Mucosa of descending colon (tissue), 3 donors: ENCODE data around the gene TBC1D1. TPM values are rescaled to one million over a fixed set of nuclear protein-coding genes. Genes with fewer than 3 reads are reported as not detected.

Source experiments
- ATAC-seq: fragments of 200-7000 bp; cut with Tn5 transposase; one replicate; pipeline ENCODE4 v1.9.1; 2020; ENCODE audit warnings: mild to moderate bottlenecking, moderate library complexity
- DNase-seq, 3 donors: peaks; one replicate each; pipeline ENCODE4 v3.0.0-alpha.2; 2020
- H3K36me3 ChIP-seq: fragments of 200-600 bp; one replicate; pipeline ENCODE4 v1.8.0; 2021; ENCODE audit warnings: low read depth, mild to moderate bottlenecking
- H3K4me1 ChIP-seq: fragments of 200-600 bp; one replicate; pipeline ENCODE4 v1.8.0; 2021; ENCODE audit warnings: low read depth, mild to moderate bottlenecking
- H3K4me3 ChIP-seq: fragments of 200-600 bp; one replicate; pipeline ENCODE4 v1.8.0; 2021; ENCODE audit warnings: mild to moderate bottlenecking
- H3K9me3 ChIP-seq: fragments of 200-600 bp; one replicate; pipeline ENCODE4 v1.8.0; 2021; ENCODE audit warnings: mild to moderate bottlenecking
- intact Hi-C, 2 donors: fragments of 100-400 bp; cut with DNase I in 1 of 2; cut with micrococcal nuclease in 1 of 2; formaldehyde crosslinking; loops; one replicate each; pipeline versions ENCODE4 v1.11.0 to v1.11.1; 2022; cut with DNase I, micrococcal nuclease
- total RNA-seq, 3 donors: library from RNA; stranded (reverse); fragmentation: NEBNext Ultra II Directional in 2 of 3; extraction: Animal tissue kit (Norgen Biotek cat#: 25700) in 2 of 3; gene quantifications; one replicate each; pipeline versions ENCODE4 v1.2.1 to v1.2.4, GENCODE V29; 2021 to 2023
- TF ChIP-seq, protein P1 (sequence below): fragments of 200-600 bp; IDR thresholded peaks from one replicate; pipeline ENCODE4 v1.8.0; 2022; ENCODE audit warnings: antibody characterized with exemption, mild to moderate bottlenecking
- donor health status: DM: no; HTN: no; CAD: no; lungs with moderate emphysema.
- donor health status: DM: no; HTN: no; CAD: no.
- donor health status: DM: no; HTN: yes; CAD: no.

The TBC1D1 gene
- total RNA-seq, 3 donors from 2014 or later = 50.2 to 249 (median 71.6) TPM

DNA sequence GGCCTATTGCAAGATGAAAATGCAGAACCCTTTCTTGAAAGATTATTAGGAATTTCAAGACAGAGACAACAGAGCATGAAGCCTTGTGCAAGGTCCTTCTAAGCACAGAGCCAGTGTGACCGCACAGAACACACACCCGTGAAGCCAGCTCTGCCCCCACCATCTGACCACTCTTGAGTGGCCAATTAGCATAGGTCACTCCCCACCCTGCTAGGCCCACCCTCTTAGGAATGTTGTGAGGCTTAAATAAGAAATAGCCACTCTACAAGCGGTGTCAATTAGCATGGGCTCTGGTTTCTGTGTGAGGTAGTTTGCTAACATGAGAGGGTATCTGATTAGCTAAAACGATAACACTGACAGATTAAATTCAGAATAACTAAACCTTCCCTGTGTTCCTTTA is 222.2 kb downstream of the TBC1D1 start:
- TF ChIP-seq, protein P1, sequence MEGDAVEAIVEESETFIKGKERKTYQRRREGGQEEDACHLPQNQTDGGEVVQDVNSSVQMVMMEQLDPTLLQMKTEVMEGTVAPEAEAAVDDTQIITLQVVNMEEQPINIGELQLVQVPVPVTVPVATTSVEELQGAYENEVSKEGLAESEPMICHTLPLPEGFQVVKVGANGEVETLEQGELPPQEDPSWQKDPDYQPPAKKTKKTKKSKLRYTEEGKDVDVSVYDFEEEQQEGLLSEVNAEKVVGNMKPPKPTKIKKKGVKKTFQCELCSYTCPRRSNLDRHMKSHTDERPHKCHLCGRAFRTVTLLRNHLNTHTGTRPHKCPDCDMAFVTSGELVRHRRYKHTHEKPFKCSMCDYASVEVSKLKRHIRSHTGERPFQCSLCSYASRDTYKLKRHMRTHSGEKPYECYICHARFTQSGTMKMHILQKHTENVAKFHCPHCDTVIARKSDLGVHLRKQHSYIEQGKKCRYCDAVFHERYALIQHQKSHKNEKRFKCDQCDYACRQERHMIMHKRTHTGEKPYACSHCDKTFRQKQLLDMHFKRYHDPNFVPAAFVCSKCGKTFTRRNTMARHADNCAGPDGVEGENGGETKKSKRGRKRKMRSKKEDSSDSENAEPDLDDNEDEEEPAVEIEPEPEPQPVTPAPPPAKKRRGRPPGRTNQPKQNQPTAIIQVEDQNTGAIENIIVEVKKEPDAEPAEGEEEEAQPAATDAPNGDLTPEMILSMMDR = no peak
- H3K4me3 ChIP-seq = no peak overlapping the region
- no peaks in the 10 kb centered on the region for H3K9me3 ChIP-seq
- intact Hi-C loops = no loop called here
- no peak for ATAC-seq
- peaks cover 11% of the 10 kb centered on the region for H3K4me1 ChIP-seq
- H3K36me3 ChIP-seq = no peaks in the 10 kb centered on the region
- no peak for DNase-seq

DNA sequence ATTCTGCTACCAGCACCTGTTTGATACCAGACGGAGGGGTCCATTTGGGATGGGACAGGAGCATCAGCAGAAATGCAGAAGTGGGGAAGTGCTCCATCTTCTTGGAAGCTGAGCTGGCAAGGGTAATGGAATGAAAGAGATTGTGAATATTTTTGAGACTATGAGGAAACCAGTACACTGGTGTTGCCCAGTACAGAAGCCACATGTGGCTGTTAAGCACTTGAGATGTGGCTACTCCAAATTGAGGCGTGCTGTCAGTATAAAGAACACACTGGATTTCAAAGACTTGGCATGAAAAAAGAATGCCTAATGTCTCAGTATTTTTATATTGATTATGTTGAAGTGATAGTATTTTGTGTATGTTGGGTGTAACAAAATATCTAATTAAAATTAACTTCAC is 222.7 kb downstream of the TBC1D1 start:
- intact Hi-C loops = no loop called here
- TF ChIP-seq, protein P1 = no peak
- H3K4me3 ChIP-seq = no peak overlapping the region
- peaks cover 11% of the 10 kb centered on the region for H3K4me1 ChIP-seq
- H3K36me3 ChIP-seq = no peaks in the 10 kb centered on the region
- ATAC-seq = no peak
- DNase-seq = no peak
- no peaks in the 10 kb centered on the region for H3K9me3 ChIP-seq

DNA sequence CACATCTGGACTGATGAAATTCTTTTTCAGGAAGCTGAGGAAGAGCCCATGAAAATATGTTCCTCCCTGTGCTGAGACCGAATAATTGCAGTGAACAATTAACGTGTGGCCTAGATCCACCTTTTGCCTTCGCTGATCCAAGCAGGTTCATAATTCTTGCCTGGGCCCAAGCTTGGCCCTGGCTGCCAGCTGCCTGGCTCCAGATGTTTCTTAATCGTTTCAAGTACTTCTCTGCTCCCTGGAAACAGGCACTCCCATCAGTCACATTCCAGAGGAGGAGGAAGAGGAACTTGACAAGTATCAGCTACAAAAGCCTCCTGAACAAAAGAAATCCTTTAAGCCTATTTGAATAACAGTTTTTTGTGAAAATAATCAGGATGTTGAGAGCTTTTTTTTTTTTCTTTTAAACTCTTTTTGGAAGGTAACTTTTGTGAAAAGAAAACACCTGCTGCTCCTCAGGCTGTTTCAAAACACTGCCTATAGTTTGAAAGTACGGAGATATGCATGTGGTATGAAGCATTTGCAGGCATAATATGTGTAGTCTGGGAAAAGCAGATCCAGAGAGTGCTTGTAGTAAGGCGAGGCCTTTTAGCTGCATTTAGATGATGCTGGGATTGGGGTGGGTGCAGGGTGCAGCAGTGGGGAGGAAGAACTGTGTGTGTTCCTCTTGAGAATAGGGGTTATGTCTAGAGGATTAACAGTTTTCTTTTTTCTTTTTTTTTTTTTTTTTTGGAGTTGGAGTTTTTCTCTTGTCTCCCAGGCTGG is 223.7 kb downstream of the TBC1D1 start:
- TF ChIP-seq, protein P1 = no peak
- Histone ChIP-seq H3K4me1 (peaks cover 11% of the 10 kb centered on the region), H3K4me3 (no peak overlapping the region), H3K36me3 (no peaks in the 10 kb centered on the region), H3K9me3 (no peaks in the 10 kb centered on the region)
- peak; percentile 52 for ATAC-seq
- intact Hi-C loops = no loop called here
- no peak for DNase-seq

DNA sequence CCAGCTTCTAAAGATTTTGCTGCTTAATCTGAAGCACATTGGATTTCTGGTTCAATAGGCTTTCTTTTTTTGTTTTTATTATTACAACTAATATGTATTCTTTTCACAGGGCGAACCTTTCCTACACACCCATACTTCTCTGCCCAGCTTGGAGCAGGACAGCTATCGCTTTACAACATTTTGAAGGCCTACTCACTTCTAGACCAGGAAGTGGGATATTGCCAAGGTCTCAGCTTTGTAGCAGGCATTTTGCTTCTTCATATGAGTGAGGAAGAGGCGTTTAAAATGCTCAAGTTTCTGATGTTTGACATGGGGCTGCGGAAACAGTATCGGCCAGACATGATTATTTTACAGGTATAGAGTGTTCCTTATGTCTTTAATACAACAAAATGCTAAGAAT is 224.7 kb downstream of the TBC1D1 start:
- TF ChIP-seq, protein P1 = no peak
- Histone ChIP-seq H3K36me3 (no peaks in the 10 kb centered on the region), H3K4me1 (peaks cover 5% of the 10 kb centered on the region), H3K4me3 (no peak overlapping the region), H3K9me3 (no peaks in the 10 kb centered on the region)
- ATAC-seq (no peak), DNase-seq (no peak)
- intact Hi-C loops = no loop called here

DNA sequence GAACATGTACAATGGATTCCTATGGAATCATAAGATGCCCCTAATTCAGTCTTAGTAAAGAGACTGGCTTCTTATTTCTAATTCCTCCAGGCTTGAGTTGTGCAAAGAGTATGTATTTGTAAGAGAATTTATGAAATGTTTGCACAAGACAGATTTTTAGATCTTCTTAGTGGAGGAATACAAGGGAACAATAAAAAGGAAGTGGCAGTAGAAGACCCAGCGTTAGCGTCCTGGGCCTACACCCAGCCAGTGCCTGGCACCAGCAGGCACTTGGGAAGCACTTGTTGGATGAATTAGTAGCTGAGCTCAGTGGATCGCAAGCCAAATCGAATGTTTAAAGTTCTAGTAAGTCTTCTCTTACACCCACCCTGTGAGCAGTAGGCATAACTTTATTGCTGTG is 226.7 kb downstream of the TBC1D1 start:
- H3K4me3 ChIP-seq = no peak overlapping the region
- H3K4me1 ChIP-seq = peaks cover 4% of the 10 kb centered on the region
- no peaks in the 10 kb centered on the region for H3K36me3 ChIP-seq
- TF ChIP-seq, protein P1 = no peak
- no peaks in the 10 kb centered on the region for H3K9me3 ChIP-seq
- intact Hi-C loops = no loop called here
- ATAC-seq = no peak
- no peak for DNase-seq
